ENCODE measurements around the gene SNX8. TPM values are rescaled to one million over a fixed set of nuclear protein-coding genes. Genes with fewer than 3 reads are reported as not detected.
"Not testable (repeated sequence)": the region's sequence is repeated elsewhere in the genome, so short reads cannot be mapped to it uniquely, and the experiment has no call there.

Gene SNX8
- total RNA-seq, 1 donor from 2014 or later: 12.5 TPM

GRCh38 chr7:2354186-2354938 is 40.1 kb upstream of the SNX8 start, which contains the start of gene EIF3B:
TSS of gene EIF3B (plus strand) at chr7:2354827. CDS start at chr7:2354922, 95 bp downstream.
- Histone ChIP-seq H3K27me3 (ENCODE audit: control insufficient read depth in 3 of 3, insufficient read depth in 3 of 3, low read length in 3 of 3) (no peaks in the 10 kb centered on the region), H3K9ac (ENCODE audit: low read depth in 1 of 3, low read length in 3 of 3) (peak within 1 kb of the TSS; percentile 99 to 100 (median 100)), H3K27ac (ENCODE audit: low read depth, low read length) (peak within 1 kb of the TSS; percentile 100), H3K4me3 (ENCODE audit: low read length in 3 of 3) (peak within 1 kb of the TSS; percentile 89 to 93 (median 91)), H3K9me3 (ENCODE audit: control insufficient read depth in 3 of 3, low read length in 3 of 3) (no peaks in the 10 kb centered on the region), H3K36me3 (ENCODE audit: control insufficient read depth in 3 of 3, insufficient read depth in 3 of 3, low read length in 3 of 3) (peaks cover 3 to 4% (median 3%) of the 10 kb centered on the region in 3 donors), H3K4me1 (ENCODE audit: control insufficient read depth in 3 of 3, insufficient read depth in 3 of 3, low read length in 3 of 3) (peaks cover 26 to 39% (median 30%) of the 10 kb centered on the region in 3 donors)

DNA sequence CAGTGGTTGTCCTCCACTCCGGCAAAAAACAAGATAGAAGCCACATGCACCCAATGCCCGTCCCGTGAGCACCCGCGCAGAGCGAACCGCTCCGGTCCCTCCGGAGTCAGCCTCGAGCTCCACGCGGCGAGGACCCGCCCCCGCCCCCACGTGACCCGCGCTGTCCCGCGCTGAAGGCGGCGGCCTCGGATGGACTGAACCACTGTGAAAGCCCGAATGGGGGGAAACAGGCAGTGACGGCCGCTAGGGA is 39.6 kb upstream of the SNX8 start:
- H3K27me3 ChIP-seq (ENCODE audit: control insufficient read depth in 3 of 3, insufficient read depth in 3 of 3, low read length in 3 of 3): no peaks in the 10 kb centered on the region
- no peaks in the 10 kb centered on the region for H3K9me3 ChIP-seq (ENCODE audit: control insufficient read depth in 3 of 3, low read length in 3 of 3)
- peaks cover 26 to 34% (median 28%) of the 10 kb centered on the region in 3 donors for H3K4me1 ChIP-seq (ENCODE audit: control insufficient read depth in 3 of 3, insufficient read depth in 3 of 3, low read length in 3 of 3)
- H3K36me3 ChIP-seq (ENCODE audit: control insufficient read depth in 3 of 3, insufficient read depth in 3 of 3, low read length in 3 of 3): peaks cover 3% of the 10 kb centered on the region in 3 donors
- peak overlapping the region; percentile 99 to 100 (median 100) for H3K9ac ChIP-seq (ENCODE audit: low read depth in 1 of 3, low read length in 3 of 3)
- H3K27ac ChIP-seq (ENCODE audit: low read depth, low read length): peak overlapping the region; percentile 100
- peak overlapping the region; percentile 89 to 93 (median 91) for H3K4me3 ChIP-seq (ENCODE audit: low read length in 3 of 3)

DNA sequence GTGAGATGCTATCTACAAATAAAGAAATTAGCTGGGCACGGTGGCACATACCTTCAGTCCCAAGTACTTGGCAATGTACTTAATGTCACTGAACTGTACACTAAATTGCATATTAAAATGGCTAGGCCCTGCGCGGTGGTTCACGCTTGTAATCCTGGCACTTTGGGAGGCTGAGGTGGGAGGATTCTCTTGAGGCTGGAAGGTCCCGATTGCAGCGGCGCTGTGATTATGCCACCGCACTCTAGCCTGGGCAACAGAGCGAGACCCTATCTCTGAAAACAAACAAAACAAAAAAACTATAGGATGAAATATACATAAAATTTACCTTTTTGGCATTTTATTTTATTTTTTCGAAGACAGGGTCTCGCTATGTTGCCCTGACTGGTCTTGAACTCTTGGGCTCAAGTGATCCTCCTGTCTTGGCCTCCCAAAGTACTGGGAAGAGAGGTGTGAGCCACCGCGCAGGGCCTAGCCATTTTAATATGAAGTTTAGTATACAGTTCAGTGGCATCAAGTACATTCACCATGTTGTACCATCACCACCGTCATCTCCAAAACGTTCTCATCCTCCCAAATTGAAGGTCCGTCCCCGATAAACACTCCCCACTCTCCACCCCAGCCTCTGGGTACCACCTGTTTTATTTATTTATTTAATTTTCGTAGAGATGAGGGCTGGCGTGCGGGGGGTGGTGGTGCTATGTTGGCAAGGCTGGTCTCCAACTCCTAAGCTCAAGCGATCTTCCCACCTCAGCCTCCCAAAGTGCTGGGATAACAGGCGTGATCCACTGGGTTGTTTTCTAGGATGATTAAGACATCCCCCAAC is 39.1 kb upstream of the SNX8 start:
- Histone ChIP-seq H3K27ac (ENCODE audit: low read depth, low read length) (peak overlapping the region; percentile 100), H3K36me3 (ENCODE audit: control insufficient read depth in 3 of 3, insufficient read depth in 3 of 3, low read length in 3 of 3) (peaks cover 2 to 3% (median 3%) of the 10 kb centered on the region in 3 donors)

GRCh38 chr7:2350861-2351260 is 36.6 kb upstream of the SNX8 start:
- Histone ChIP-seq H3K27me3 (ENCODE audit: control insufficient read depth in 3 of 3, insufficient read depth in 3 of 3, low read length in 3 of 3) (no peaks in the 10 kb centered on the region), H3K27ac (ENCODE audit: low read depth, low read length) (no peak overlapping the region), H3K36me3 (ENCODE audit: control insufficient read depth in 3 of 3, insufficient read depth in 3 of 3, low read length in 3 of 3) (no peaks in the 10 kb centered on the region), H3K4me1 (ENCODE audit: control insufficient read depth in 3 of 3, insufficient read depth in 3 of 3, low read length in 3 of 3) (peaks cover 11 to 16% (median 13%) of the 10 kb centered on the region in 3 donors), H3K9me3 (ENCODE audit: control insufficient read depth in 3 of 3, low read length in 3 of 3) (no peaks in the 10 kb centered on the region), H3K9ac (ENCODE audit: low read depth in 1 of 3, low read length in 3 of 3) (no peak overlapping the region), H3K4me3 (ENCODE audit: low read length in 3 of 3) (no peak overlapping the region)

More for the DNA sequence above, 39.1 kb upstream of the SNX8 start:
- Histone ChIP-seq H3K4me3 (ENCODE audit: low read length in 3 of 3) (peak overlapping the region; percentile 89 to 93 (median 91)), H3K9ac (ENCODE audit: low read depth in 1 of 3, low read length in 3 of 3) (peak overlapping the region in 2 of 3 donors; percentile 99 to 100), H3K27me3 (ENCODE audit: control insufficient read depth in 3 of 3, insufficient read depth in 3 of 3, low read length in 3 of 3) (no peaks in the 10 kb centered on the region), H3K4me1 (ENCODE audit: control insufficient read depth in 3 of 3, insufficient read depth in 3 of 3, low read length in 3 of 3) (peaks cover 26 to 30% (median 28%) of the 10 kb centered on the region in 3 donors), H3K9me3 (ENCODE audit: control insufficient read depth in 3 of 3, low read length in 3 of 3) (no peaks in the 10 kb centered on the region)

- H3K36me3 ChIP-seq (ENCODE audit: control insufficient read depth in 3 of 3, insufficient read depth in 3 of 3, low read length in 3 of 3): no peaks in the 10 kb centered on the region
- no peaks in the 10 kb centered on the region for H3K9me3 ChIP-seq (ENCODE audit: control insufficient read depth in 3 of 3, low read length in 3 of 3)
- H3K27ac ChIP-seq (ENCODE audit: low read depth, low read length): no peak overlapping the region
- H3K4me3 ChIP-seq (ENCODE audit: low read length in 3 of 3): no peak overlapping the region
- H3K9ac ChIP-seq (ENCODE audit: low read depth in 1 of 3, low read length in 3 of 3): no peak overlapping the region
- peaks cover 6 to 9% (median 7%) of the 10 kb centered on the region in 3 donors for H3K4me1 ChIP-seq (ENCODE audit: control insufficient read depth in 3 of 3, insufficient read depth in 3 of 3, low read length in 3 of 3)
- H3K27me3 ChIP-seq (ENCODE audit: control insufficient read depth in 3 of 3, insufficient read depth in 3 of 3, low read length in 3 of 3): no peaks in the 10 kb centered on the region
These were observed 35.8 kb upstream of the SNX8 start for GRCh38 chr7:2350055-2350454.

- H3K27ac ChIP-seq (ENCODE audit: low read depth, low read length); H3K36me3 ChIP-seq (ENCODE audit: control insufficient read depth in 3 of 3, insufficient read depth in 3 of 3, low read length in 3 of 3); H3K9me3 ChIP-seq (ENCODE audit: control insufficient read depth in 3 of 3, low read length in 3 of 3); H3K27me3 ChIP-seq (ENCODE audit: control insufficient read depth in 3 of 3, insufficient read depth in 3 of 3, low read length in 3 of 3); H3K4me3 ChIP-seq (ENCODE audit: low read length in 3 of 3); H3K4me1 ChIP-seq (ENCODE audit: control insufficient read depth in 3 of 3, insufficient read depth in 3 of 3, low read length in 3 of 3); H3K9ac ChIP-seq (ENCODE audit: low read depth in 1 of 3, low read length in 3 of 3): not testable (repeated sequence)
These were observed 33.3 kb upstream of the SNX8 start for GRCh38 chr7:2347351-2348063.

GRCh38 chr7:2336626-2337299 is 22.5 kb upstream of the SNX8 start:
- Histone ChIP-seq H3K4me1 (ENCODE audit: control insufficient read depth in 3 of 3, insufficient read depth in 3 of 3, low read length in 3 of 3) (no peaks in the 10 kb centered on the region), H3K4me3 (ENCODE audit: low read length in 3 of 3) (no peak overlapping the region), H3K9ac (ENCODE audit: low read depth in 1 of 3, low read length in 3 of 3) (no peak overlapping the region), H3K9me3 (ENCODE audit: control insufficient read depth in 3 of 3, low read length in 3 of 3) (no peaks in the 10 kb centered on the region), H3K27ac (ENCODE audit: low read depth, low read length) (no peak overlapping the region), H3K27me3 (ENCODE audit: control insufficient read depth in 3 of 3, insufficient read depth in 3 of 3, low read length in 3 of 3) (no peaks in the 10 kb centered on the region), H3K36me3 (ENCODE audit: control insufficient read depth in 3 of 3, insufficient read depth in 3 of 3, low read length in 3 of 3) (no peaks in the 10 kb centered on the region)

GRCh38 chr7:2332606-2333231 is 18.5 kb upstream of the SNX8 start:
- not testable (repeated sequence) for H3K27me3 ChIP-seq (ENCODE audit: control insufficient read depth in 3 of 3, insufficient read depth in 3 of 3, low read length in 3 of 3); H3K36me3 ChIP-seq (ENCODE audit: control insufficient read depth in 3 of 3, insufficient read depth in 3 of 3, low read length in 3 of 3); H3K9me3 ChIP-seq (ENCODE audit: control insufficient read depth in 3 of 3, low read length in 3 of 3)

DNA sequence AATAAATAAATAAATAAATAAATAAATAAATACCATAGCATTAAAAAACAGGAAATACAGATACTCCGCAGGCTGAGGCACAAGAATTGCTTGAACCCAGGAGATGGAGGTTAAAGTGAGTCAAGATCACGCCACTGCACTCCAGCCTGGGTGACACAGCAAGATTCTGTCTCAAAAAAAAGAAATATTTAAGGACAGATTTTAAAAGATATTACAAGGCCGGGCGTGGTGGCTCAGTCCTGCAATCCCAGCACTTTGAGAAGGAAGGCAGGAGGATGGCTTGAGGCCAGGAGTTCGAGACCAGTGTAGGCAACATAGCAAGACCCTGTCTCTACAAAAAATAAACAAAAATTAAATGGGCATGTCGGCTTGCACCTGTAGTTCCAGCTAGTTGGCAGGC is 17.5 kb upstream of the SNX8 start:
- Histone ChIP-seq H3K4me3 (ENCODE audit: low read length in 3 of 3) (no peak overlapping the region), H3K27ac (ENCODE audit: low read depth, low read length) (no peak overlapping the region), H3K4me1 (ENCODE audit: control insufficient read depth in 3 of 3, insufficient read depth in 3 of 3, low read length in 3 of 3) (no peaks in the 10 kb centered on the region), H3K9ac (ENCODE audit: low read depth in 1 of 3, low read length in 3 of 3) (no peak overlapping the region), H3K36me3 (ENCODE audit: control insufficient read depth in 3 of 3, insufficient read depth in 3 of 3, low read length in 3 of 3) (no peaks in the 10 kb centered on the region), H3K9me3 (ENCODE audit: control insufficient read depth in 3 of 3, low read length in 3 of 3) (no peaks in the 10 kb centered on the region), H3K27me3 (ENCODE audit: control insufficient read depth in 3 of 3, insufficient read depth in 3 of 3, low read length in 3 of 3) (no peaks in the 10 kb centered on the region)

More at GRCh38 chr7:2332606-2333231, 18.5 kb upstream of the SNX8 start:
- H3K9ac ChIP-seq (ENCODE audit: low read depth in 1 of 3, low read length in 3 of 3); H3K27ac ChIP-seq (ENCODE audit: low read depth, low read length); H3K4me3 ChIP-seq (ENCODE audit: low read length in 3 of 3); H3K4me1 ChIP-seq (ENCODE audit: control insufficient read depth in 3 of 3, insufficient read depth in 3 of 3, low read length in 3 of 3): not testable (repeated sequence)

Measured in skeletal muscle tissue (tissue), 4 donors.